Neural cell (in vitro differentiated cells): ENCODE data around the gene TYRO3. TPM values are rescaled to one million over a fixed set of nuclear protein-coding genes. Genes with fewer than 3 reads are reported as not detected.
A peak's percentile ranks its signal among the peaks of the same experiment; 100 is the strongest.

Experiments used
- H2AFZ ChIP-seq: fragments of 200-600, 300-800 bp; sonication (generic), shearing (Covaris generic); 2 replicates; pipeline ENCODE4 v1.6.0; 2014; ENCODE audit warnings: low read depth, mild to moderate bottlenecking, antibody characterized with exemption, low read length, moderate library complexity
- H3F3A ChIP-seq: fragments of 200-600 bp; shearing (Covaris generic); 2 replicates; pipeline ENCODE4 v1.6.1; 2016; ENCODE audit warnings: mild to moderate bottlenecking, moderate library complexity, mixed read lengths, antibody characterized with exemption, low read length; ENCODE audit not compliant: insufficient read depth, poor library complexity, severe bottlenecking
- H3K27ac ChIP-seq: fragments of 200-600, 300-800 bp; sonication (generic), shearing (Covaris generic); 2 replicates; pipeline ENCODE4 v1.5.1; 2014; ENCODE audit warnings: mild to moderate bottlenecking, low read length, moderate library complexity
- H3K27me3 ChIP-seq: fragments of 300-800, 200-600 bp; sonication (generic), shearing (Covaris generic); 2 replicates; pipeline ENCODE4 v1.6.0; 2014; ENCODE audit warnings: mild to moderate bottlenecking, low read depth, low read length, moderate library complexity; ENCODE audit not compliant: insufficient read depth
- H3K36me3 ChIP-seq: fragments of 300-800, 200-600 bp; sonication (generic), shearing (Covaris generic); 2 replicates; pipeline ENCODE4 v1.5.1; 2014; ENCODE audit warnings: mild to moderate bottlenecking, antibody characterized with exemption, low read length, moderate library complexity; ENCODE audit not compliant: insufficient read depth
- H3K4me2 ChIP-seq: fragments of 300-800, 200-600 bp; sonication (generic), shearing (Covaris generic); 2 replicates; pipeline ENCODE4 v1.6.0; 2014; ENCODE audit warnings: mild to moderate bottlenecking, low read length
- H3K4me3 ChIP-seq: fragments of 300-800, 200-600 bp; sonication (generic), shearing (Covaris generic); 2 replicates; pipeline ENCODE4 v1.5.1; 2014; ENCODE audit warnings: mild to moderate bottlenecking, low read length, moderate library complexity
- H3K79me2 ChIP-seq: fragments of 200-600 bp; shearing (Covaris generic); replicated peaks from 2 replicates; pipeline ENCODE4 v1.6.0; 2014; ENCODE audit warnings: mild to moderate bottlenecking, low read length, moderate library complexity; ENCODE audit not compliant: insufficient read depth
- H3K9ac ChIP-seq: fragments of 300-800, 200-600 bp; sonication (generic), shearing (Covaris generic); 2 replicates; pipeline ENCODE4 v1.6.1; 2016; ENCODE audit warnings: mild to moderate bottlenecking, low read length, mixed read lengths
- H3K9me2 ChIP-seq: fragments of 200-600 bp; shearing (Covaris generic); 2 replicates; pipeline ENCODE4 v1.6.1; 2016; ENCODE audit warnings: mild to moderate bottlenecking, low read length, mixed read lengths; ENCODE audit not compliant: insufficient read depth
- H3K9me3 ChIP-seq: fragments of 200-600, 300-800 bp; sonication (generic), shearing (Covaris generic); 2 replicates; pipeline ENCODE4 v1.6.1; 2016; ENCODE audit warnings: mild to moderate bottlenecking, mixed run types, low read length, moderate library complexity, mixed read lengths
- H4K20me1 ChIP-seq: fragments of 200-600 bp; shearing (Covaris generic); 2 replicates; pipeline ENCODE4 v1.6.1; 2016; ENCODE audit warnings: mild to moderate bottlenecking, mixed run types; ENCODE audit not compliant: insufficient read depth
- CTCF ChIP-seq: fragments of 450-650 bp; IDR thresholded peaks from 2 replicates; pipeline ENCODE4 v1.5.1; 2014; ENCODE audit warnings: antibody characterized with exemption, mild to moderate bottlenecking, moderate library complexity; ENCODE audit not compliant: poor library complexity, severe bottlenecking
- EP300 ChIP-seq: fragments of 450-650 bp; conservative IDR thresholded peaks from 2 replicates; pipeline ENCODE4 v1.6.1; 2014; ENCODE audit warnings: antibody characterized with exemption, mild to moderate bottlenecking, moderate library complexity; ENCODE audit not compliant: poor library complexity, severe bottlenecking
- EZH2 ChIP-seq: fragments of 200-600, 300-800 bp; shearing (Covaris generic), sonication (generic); IDR thresholded peaks from 2 replicates; pipeline ENCODE4 v1.6.1; 2014; ENCODE audit warnings: antibody characterized with exemption, low read length, borderline replicate concordance, mild to moderate bottlenecking; ENCODE audit not compliant: insufficient read depth, poor library complexity, severe bottlenecking
- MXI1 ChIP-seq: fragments of 450-650 bp; conservative IDR thresholded peaks from 2 replicates; pipeline ENCODE4 v1.6.1; 2014; ENCODE audit warnings: antibody characterized with exemption, mild to moderate bottlenecking; ENCODE audit not compliant: poor library complexity, severe bottlenecking
- POLR2AphosphoS5 ChIP-seq: IDR thresholded peaks from 2 replicates; pipeline ENCODE4 v1.6.1; 2012
- RAD21 ChIP-seq: fragments of 450-650 bp; conservative IDR thresholded peaks from 2 replicates; pipeline ENCODE4 v1.6.1; 2014; ENCODE audit warnings: antibody characterized with exemption, mild to moderate bottlenecking, moderate library complexity
- REST ChIP-seq: IDR thresholded peaks from 2 replicates; pipeline ENCODE4 v1.6.1; 2012; ENCODE audit warnings: borderline replicate concordance
- SMC3 ChIP-seq: fragments of 450-650 bp; conservative IDR thresholded peaks from 2 replicates; pipeline ENCODE4 v1.6.1; 2014; ENCODE audit warnings: antibody characterized with exemption, mild to moderate bottlenecking, moderate library complexity; ENCODE audit not compliant: poor library complexity
- TAF1 ChIP-seq: IDR thresholded peaks from 2 replicates; pipeline ENCODE4 v1.6.1; 2012; ENCODE audit warnings: low read depth
- polyA plus RNA-seq: library from polyadenylated mRNA; depleted of rRNA; stranded (reverse); fragments of >200 nt; gene quantifications from 2 replicates; pipeline ENCODE4 v1.2.3, GENCODE V29; 2014

TYRO3 gene
- polyA plus RNA-seq, 1 donor from 2014 or later, result 12.1 TPM

- Histone ChIP-seq H3K36me3 (no peaks in the 10 kb centered on the region), H3K27ac (no peak overlapping the region), H3K79me2 (no peaks in the 10 kb centered on the region), H4K20me1 (no peaks in the 10 kb centered on the region), H3K9me3 (no peaks in the 10 kb centered on the region), H3K27me3 (no peaks in the 10 kb centered on the region), H3K4me3 (no peak overlapping the region), H3K9me2 (no peaks in the 10 kb centered on the region), H2AFZ (no peak overlapping the region), H3F3A (peaks cover 7% of the 10 kb centered on the region), H3K4me2 (no peak overlapping the region), H3K9ac (no peak overlapping the region)
- TF ChIP-seq POLR2AphosphoS5 (no peak), MXI1 (no peak), SMC3 (no peak), EP300 (no peak), RAD21 (no peak), TAF1 (no peak), EZH2 (no peak), REST (no peak), CTCF (no peak)
Observed at GRCh38 chr15:41562784-41563198, 3.8 kb downstream of the TYRO3 start.

- H3K9ac ChIP-seq, result peak overlapping the region; percentile 52
- H3K9me2 ChIP-seq, result no peaks in the 10 kb centered on the region
- H3F3A ChIP-seq, result no peaks in the 10 kb centered on the region
- no peaks in the 10 kb centered on the region for H4K20me1 ChIP-seq
- no peaks in the 10 kb centered on the region for H3K27me3 ChIP-seq
- no peaks in the 10 kb centered on the region for H3K9me3 ChIP-seq
- H3K36me3 ChIP-seq, result no peaks in the 10 kb centered on the region
- H3K4me2 ChIP-seq, result peak overlapping the region; percentile 22
- peak overlapping the region; percentile 33 for H3K4me3 ChIP-seq
- TF ChIP-seq RAD21 (no peak), SMC3 (no peak), REST (no peak)
- peak overlapping the region; percentile 15 for H2AFZ ChIP-seq
- H3K79me2 ChIP-seq, result no peaks in the 10 kb centered on the region
- H3K27ac ChIP-seq, result peak overlapping the region; percentile 15
Observed at GRCh38 chr15:41564286-41564959, 5.4 kb downstream of the TYRO3 start.
